NB4 (cell line): ENCODE results near the gene MYL12B.

Experiments
- DNase-seq: peaks from one replicate; pipeline ENCODE4 v3.0.0; 2010; ENCODE audit warnings: low read depth
- H3K4me3 ChIP-seq: one replicate; pipeline ENCODE4 v1.5.1; 2011; ENCODE audit warnings: mild to moderate bottlenecking, low read depth, low read length, moderate library complexity
- CTCF ChIP-seq: IDR thresholded peaks from one replicate; pipeline ENCODE4 v1.5.1; 2012; ENCODE audit warnings: low read depth, low read length
- MYC ChIP-seq: IDR thresholded peaks from 2 replicates; pipeline ENCODE4 v1.6.1; 2011; ENCODE audit warnings: low read depth, low read length
- POLR2A ChIP-seq: IDR thresholded peaks from 2 replicates; pipeline ENCODE4 v1.6.1; 2011; ENCODE audit warnings: mild to moderate bottlenecking; ENCODE audit not compliant: insufficient read length; ENCODE audit errors: extremely low read depth
- TF ChIP-seq, protein P1 (sequence below): IDR thresholded peaks from 2 replicates; pipeline ENCODE4 v1.6.1; 2011; ENCODE audit warnings: low read depth, low read length

MYL12B gene

DNA sequence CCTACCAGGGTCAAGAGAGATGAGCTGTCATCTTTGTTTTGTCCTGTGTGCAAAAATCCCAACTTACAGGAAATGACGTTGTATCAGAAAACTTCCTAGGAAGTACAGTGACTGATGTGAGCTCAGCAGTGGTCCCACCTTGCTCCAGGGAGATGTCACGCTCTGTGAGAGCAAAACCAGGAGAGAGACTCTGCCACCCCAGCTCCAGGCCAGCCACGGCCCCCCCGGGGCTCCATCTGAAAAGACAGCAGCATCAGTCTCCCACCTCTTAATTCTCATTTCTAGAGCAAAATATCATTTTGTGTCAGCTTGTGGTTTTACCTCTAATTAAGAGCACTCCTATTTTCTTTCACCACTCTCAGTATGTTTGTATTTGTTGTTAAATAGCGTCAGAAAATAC, 57.5 kb downstream of the MYL12B start:
- TF ChIP-seq POLR2A (no peak), MYC (no peak), CTCF (no peak)
- TF ChIP-seq, protein P1, sequence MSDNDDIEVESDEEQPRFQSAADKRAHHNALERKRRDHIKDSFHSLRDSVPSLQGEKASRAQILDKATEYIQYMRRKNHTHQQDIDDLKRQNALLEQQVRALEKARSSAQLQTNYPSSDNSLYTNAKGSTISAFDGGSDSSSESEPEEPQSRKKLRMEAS, result no peak
- no peak for DNase-seq
- H3K4me3 ChIP-seq, result no peak overlapping the region

DNA sequence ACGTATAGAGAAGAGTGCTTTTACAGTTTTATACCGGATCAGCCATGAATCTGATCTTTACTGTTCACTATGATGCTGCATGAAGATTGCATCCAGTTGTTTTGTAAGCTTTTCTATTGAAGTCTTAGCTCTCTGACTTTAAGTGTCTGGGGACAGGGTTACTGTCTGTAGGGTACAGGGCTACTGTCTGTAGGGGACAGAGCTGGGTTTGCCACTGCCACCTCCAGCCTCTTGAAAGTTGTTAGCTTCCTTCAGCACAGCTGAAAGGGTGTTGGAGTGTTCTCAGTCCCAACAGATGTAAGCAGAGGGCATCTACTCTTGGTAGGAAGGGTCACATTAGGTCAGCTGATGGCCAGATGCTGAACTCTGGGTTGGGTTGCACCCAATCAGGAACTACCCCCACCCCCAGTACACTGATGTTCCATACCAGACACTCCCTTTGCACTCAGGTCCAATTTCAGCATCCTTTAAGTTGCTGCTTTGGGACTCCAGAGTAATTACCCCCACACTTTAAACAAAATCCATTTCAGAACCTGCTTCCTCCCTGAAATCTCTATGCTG, 58.0 kb downstream of the MYL12B start:
- no peak for DNase-seq
- TF ChIP-seq MYC, result no peak
- TF ChIP-seq, protein P1, result no peak
- TF ChIP-seq POLR2A, result no peak
- no peak for TF ChIP-seq CTCF
- no peak overlapping the region for H3K4me3 ChIP-seq

DNA sequence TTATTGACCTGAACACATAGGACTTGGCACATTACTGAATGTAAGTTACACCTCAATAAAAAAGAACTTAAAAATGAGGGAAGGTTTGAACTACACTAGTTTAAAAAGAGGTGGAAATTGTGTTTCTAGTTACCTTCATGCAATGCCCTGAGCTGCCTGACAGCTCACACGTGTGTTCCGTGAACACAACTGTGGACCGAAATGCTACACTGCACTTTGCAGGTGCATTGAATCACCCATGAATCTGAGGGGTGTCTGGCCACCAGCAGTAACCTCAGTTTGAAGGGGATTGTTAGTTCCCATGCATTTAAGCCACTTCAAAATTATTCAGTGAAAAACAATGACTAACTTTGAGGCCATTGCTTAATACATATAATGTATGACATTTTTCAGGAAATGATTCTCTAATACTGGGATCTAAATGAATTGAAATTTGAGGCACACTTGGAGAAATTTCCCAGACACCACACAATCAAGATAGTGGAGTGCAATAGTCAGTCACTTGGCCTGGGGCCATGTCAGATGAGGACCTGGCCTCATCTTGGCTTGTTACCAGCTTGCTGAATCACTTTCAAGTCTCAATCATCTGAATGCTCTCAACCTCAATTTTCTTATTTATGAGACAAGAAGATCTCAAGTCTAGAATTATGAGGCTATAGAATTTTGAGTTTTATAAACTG, 59.3 kb downstream of the MYL12B start:
- TF ChIP-seq POLR2A, result no peak
- no peak for TF ChIP-seq MYC
- TF ChIP-seq, protein P1, result no peak
- TF ChIP-seq CTCF, result no peak
- H3K4me3 ChIP-seq, result no peak overlapping the region
- DNase-seq, result no peak

DNA sequence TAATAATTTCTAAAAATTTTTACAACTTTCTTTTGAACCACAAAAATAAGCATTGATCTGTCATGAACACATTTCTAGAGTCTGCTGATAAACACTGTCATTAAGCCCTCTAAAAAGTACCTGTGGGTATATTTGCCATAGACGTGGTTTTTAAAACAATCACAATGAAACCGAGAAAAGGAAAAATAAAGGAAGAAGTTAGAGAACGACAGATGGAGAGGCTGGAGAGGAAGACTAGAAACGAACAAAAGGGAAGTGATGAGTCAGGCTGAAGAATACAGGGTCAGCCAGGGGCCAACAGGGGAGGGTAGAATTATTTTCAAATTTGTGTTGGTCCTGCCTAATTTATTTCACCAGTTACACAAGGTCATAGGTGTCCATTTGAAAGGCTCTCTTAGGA, 62.0 kb downstream of the MYL12B start:
- TF ChIP-seq POLR2A, result no peak
- no peak for TF ChIP-seq MYC
- no peak for TF ChIP-seq CTCF
- TF ChIP-seq, protein P1, result no peak
- no peak overlapping the region for H3K4me3 ChIP-seq
- peak; percentile 60 for DNase-seq
